Body of pancreas (tissue), 4 donors: ENCODE measurements around the gene FBN2.

Experiments used
- CTCF ChIP-seq, 7 experiments: fragments of 450-650 bp in 4 of 7; fragments of 200-600 bp in 3 of 7; sonication (generic) in 3 of 7; IDR thresholded peaks; one replicate each; pipeline ENCODE4 v1.5.1; 2016 to 2019; ENCODE audit warnings: antibody characterized with exemption in 7 of 7
- POLR2A ChIP-seq, 3 donors: fragments of 450-650 bp; IDR thresholded peaks; one replicate each; pipeline ENCODE4 v1.6.1; 2016; ENCODE audit warnings: antibody characterized with exemption in 3 of 3, mild to moderate bottlenecking in 2 of 3

- TF ChIP-seq POLR2A (IDR thresholded peaks at IDR 0.05) (no peak), CTCF (IDR thresholded peaks at IDR 0.05) (no peak)
These were observed 5.9 kb downstream of the FBN2 start for GRCh38 chr5:128532127-128532526.
